Lower leg skin (tissue), 4 donors: ENCODE results near the gene FGF10. TPM values are rescaled to one million over a fixed set of nuclear protein-coding genes. Genes with fewer than 3 reads are reported as not detected.

ENCODE experiments used
- DNase-seq, 2 donors: peaks; one replicate each; pipeline ENCODE4 v3.0.0-alpha.2; 2019; ENCODE audit warnings: low spot score in 2 of 2
- H3K4me3 ChIP-seq: fragments of 200-600 bp; sonication (generic); 2 replicates; pipeline ENCODE4 v1.5.1; 2017; ENCODE audit warnings: mild to moderate bottlenecking, low read depth; ENCODE audit not compliant: poor library complexity, severe bottlenecking
- POLR2A ChIP-seq, 2 donors: fragments of 450-650 bp; IDR thresholded peaks; one replicate each; pipeline ENCODE4 v1.6.1; 2016 to 2017; ENCODE audit warnings: antibody characterized with exemption in 2 of 2, mild to moderate bottlenecking in 1 of 2, moderate library complexity in 1 of 2
- WGBS, 2 donors: methylation state at CpG; one replicate each; pipeline ENCODE4 v1.1.5; 2018; 5-methylcytosine and 5-hydroxymethylcytosine counted together
- intact Hi-C: fragments of 100-400 bp; cut with DNase I; formaldehyde crosslinking; loops from one replicate; pipeline ENCODE4 v1.15.0; 2023; ENCODE audit warnings: low total_unique reads
- total RNA-seq, 4 donors: library from RNA; depleted of rRNA; stranded (reverse); fragments of >200 nt; gene quantifications; one replicate each; pipeline ENCODE4 v1.1.0, GENCODE V29; 2016
- TF ChIP-seq, protein P1 (sequence below), 3 donors: fragments of 450-650 bp; IDR thresholded peaks; one replicate each; pipeline ENCODE4 v1.5.1; 2016; ENCODE audit warnings: antibody characterized with exemption in 3 of 3, mild to moderate bottlenecking in 3 of 3, moderate library complexity in 2 of 3

The FGF10 gene
- total RNA-seq, 4 donors from 2014 or later, result 0.17 to 3.8 (median 1.7) TPM

DNA sequence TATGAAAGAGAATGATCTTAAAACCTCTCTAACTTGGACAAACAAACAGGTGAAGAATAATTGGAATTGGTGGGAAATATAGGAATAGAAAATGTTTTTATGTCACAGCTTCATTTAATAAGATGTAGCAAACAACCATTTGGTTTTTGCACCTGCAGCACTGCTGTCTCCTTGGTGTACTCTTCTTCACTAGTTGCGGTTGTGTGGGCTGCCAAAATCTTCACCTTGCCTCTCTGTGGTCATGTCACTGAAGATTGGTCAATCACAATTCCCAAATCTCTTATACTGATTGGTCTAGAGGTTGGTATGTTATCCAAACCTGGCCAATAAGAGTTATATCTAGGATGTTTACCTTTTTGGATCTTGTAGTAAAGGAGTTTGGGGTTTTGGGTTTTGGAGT is 88.7 kb downstream of the FGF10 start:
- WGBS, 2 donors, result 78 to 86% methylated on average over 1 of the region's 1 CpG
- DNase-seq, result no peak
- intact Hi-C loops, result no loop called here
- no peak for TF ChIP-seq POLR2A (IDR thresholded peaks at IDR 0.05)
- TF ChIP-seq, protein P1, sequence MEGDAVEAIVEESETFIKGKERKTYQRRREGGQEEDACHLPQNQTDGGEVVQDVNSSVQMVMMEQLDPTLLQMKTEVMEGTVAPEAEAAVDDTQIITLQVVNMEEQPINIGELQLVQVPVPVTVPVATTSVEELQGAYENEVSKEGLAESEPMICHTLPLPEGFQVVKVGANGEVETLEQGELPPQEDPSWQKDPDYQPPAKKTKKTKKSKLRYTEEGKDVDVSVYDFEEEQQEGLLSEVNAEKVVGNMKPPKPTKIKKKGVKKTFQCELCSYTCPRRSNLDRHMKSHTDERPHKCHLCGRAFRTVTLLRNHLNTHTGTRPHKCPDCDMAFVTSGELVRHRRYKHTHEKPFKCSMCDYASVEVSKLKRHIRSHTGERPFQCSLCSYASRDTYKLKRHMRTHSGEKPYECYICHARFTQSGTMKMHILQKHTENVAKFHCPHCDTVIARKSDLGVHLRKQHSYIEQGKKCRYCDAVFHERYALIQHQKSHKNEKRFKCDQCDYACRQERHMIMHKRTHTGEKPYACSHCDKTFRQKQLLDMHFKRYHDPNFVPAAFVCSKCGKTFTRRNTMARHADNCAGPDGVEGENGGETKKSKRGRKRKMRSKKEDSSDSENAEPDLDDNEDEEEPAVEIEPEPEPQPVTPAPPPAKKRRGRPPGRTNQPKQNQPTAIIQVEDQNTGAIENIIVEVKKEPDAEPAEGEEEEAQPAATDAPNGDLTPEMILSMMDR (IDR thresholded peaks at IDR 0.05), result no peak
- H3K4me3 ChIP-seq, result no peak overlapping the region

DNA sequence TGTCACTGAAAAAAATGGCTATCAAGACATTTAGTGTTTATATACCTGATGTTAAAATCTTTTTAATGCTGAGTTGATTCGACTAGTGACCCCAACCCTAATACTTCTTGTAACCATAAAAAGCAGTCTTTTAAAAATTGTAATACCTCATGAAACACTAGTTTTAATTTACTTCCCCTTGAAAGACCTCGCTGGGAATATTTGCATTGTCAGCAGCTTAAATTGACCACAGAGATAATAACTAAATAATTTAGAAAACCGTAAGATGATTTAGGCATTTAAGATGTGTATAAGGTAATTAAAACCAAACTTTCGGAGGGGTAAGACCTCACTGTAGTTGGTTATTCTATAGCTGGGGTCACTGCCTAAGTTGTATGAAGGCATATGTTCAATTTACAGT is 89.8 kb downstream of the FGF10 start:
- 84 to 86% methylated on average over 4 of the region's 4 CpGs for WGBS, 2 donors
- TF ChIP-seq, protein P1 (IDR thresholded peaks at IDR 0.05), result no peak
- no peak for TF ChIP-seq POLR2A (IDR thresholded peaks at IDR 0.05)
- no peak for DNase-seq
- H3K4me3 ChIP-seq, result no peak overlapping the region
- intact Hi-C loops, result no loop called here

DNA sequence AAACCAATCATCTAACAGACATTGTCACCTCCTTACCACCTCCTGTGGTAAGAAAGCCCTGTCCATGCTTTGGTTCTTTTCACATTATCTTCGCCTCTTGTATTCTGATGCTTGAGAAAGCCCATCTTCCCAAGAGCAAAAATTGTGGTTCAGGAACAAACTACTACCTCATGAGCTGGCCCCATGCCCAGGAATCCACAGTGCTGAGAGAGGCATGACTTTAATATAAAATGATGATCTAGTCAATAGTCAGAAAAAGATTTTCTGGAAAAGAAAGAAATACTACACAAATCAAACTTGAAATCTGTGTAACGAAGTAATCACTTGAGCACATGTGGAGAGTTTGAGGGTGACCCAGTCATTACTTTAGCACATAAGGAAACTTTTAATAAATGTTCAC is 94.7 kb downstream of the FGF10 start:
- intact Hi-C loops, result no loop called here
- TF ChIP-seq, protein P1 (IDR thresholded peaks at IDR 0.05), result no peak
- TF ChIP-seq POLR2A (IDR thresholded peaks at IDR 0.05), result no peak
- no peak overlapping the region for H3K4me3 ChIP-seq
- 56 to 67% methylated on average over 2 of the region's 2 CpGs for WGBS, 2 donors
- peak; percentile 45 to 90 for DNase-seq

DNA sequence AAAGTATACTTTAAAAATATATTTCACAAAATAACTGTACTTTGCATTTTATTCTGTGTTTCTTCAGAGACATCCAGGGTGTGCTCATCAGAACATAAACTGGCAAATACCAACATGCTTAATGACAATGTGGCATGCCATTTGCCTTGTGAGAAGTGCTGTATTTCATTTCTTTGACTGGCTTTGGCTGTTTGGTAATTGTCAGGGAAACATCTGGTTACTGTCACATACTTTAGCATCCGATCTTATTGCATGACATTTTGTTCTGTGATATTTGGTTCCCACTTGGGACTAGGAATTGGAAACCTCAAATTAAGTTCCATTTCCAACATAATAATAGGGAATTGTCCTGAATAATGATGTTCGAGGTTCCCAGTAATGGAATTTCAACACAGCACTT is 96.5 kb downstream of the FGF10 start:
- TF ChIP-seq, protein P1 (IDR thresholded peaks at IDR 0.05), result no peak
- no peak for TF ChIP-seq POLR2A (IDR thresholded peaks at IDR 0.05)
- 31 to 48% methylated on average over 2 of the region's 2 CpGs for WGBS, 2 donors
- DNase-seq, result no peak
- intact Hi-C loops, result no loop called here
- no peak overlapping the region for H3K4me3 ChIP-seq

DNA sequence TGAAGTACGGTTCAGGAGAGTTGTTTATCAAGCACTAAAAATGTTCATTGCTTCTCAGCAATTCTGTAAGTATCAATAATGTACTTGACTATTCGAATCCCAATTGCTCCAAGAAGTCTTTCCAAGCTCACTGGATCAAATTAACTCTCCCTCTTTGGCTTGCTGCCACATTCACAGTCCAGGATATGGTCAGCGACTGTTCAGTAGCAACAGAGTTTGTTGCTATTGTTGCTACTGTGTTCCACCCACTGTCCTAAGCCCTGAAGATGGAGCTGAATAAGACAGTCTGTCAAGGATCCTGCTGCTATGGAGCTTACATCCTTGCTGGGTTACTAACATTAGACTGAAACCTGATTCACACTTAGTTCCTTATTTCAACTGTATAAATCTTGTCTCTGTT is 110.8 kb downstream of the FGF10 start:
- DNase-seq, result no peak
- no peak for TF ChIP-seq POLR2A (IDR thresholded peaks at IDR 0.05)
- TF ChIP-seq, protein P1 (IDR thresholded peaks at IDR 0.05), result no peak
- WGBS, 2 donors, result 56 to 72% methylated on average over 3 of the region's 3 CpGs
- H3K4me3 ChIP-seq, result no peak overlapping the region
- intact Hi-C loops, result no loop called here

DNA sequence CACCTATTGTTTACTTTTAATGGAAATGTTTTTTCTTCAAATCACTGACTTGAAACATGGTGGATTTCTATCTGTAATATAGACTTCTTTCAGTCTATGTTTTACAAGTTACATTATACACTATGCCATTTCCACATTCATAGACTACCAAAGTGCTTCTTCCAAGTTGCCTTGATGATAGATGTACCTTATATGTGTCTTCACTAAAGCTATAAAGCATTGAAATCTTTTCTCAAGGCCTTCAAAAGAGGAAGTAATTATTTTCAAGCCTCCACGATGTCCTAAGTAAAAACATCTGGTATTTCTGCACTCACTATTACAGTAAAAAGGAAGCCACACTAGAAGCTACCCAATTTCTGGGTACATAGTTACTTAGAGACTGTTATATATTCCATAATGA is 113.3 kb downstream of the FGF10 start:
- 21 to 27% methylated on average over 1 of the region's 1 CpG for WGBS, 2 donors
- no peak for TF ChIP-seq POLR2A (IDR thresholded peaks at IDR 0.05)
- TF ChIP-seq, protein P1 (IDR thresholded peaks at IDR 0.05), result no peak
- no peak for DNase-seq
- H3K4me3 ChIP-seq, result no peak overlapping the region
- intact Hi-C loops, result no loop called here
